ENCODE data around the gene SLC16A4. TPM values are rescaled to one million over a fixed set of nuclear protein-coding genes. Genes with fewer than 3 reads are reported as not detected.

Gene SLC16A4
- total and polyA plus RNA-seq, 4 donors: 11.5 to 23.2 (median 18.8) TPM

DNA sequence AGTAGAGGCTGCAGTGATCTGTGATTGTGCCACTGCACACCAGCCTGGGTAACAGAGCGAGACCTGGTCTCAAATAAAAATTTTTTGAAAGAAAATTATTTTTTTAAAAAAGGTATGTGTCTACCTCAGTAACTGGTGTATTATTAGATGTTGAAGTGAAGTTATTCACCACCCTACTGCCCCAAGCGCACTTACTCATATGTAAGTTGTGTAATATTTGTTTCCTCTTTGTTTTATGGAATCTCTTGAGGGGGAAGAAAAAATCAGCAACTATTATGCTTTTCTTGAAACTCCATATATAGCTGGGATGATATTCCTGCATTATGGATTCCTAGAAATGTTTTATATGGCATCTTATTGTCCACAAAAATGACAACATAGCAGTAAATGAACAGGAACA lies 30.4 kb downstream of the SLC16A4 start:
- no peaks in the 10 kb centered on the region for H3K36me3 ChIP-seq (ENCODE audit: control insufficient read depth in 1 of 2, insufficient read depth in 2 of 2, low read length in 1 of 2)
- 94 to 99% methylated on average over 2 of the region's 2 CpGs for WGBS, 2 donors
- intact Hi-C loops (cut with DNase I): no loop called here
- H3K27ac ChIP-seq (ENCODE audit: low read depth in 1 of 2, low read length in 2 of 2): no peak overlapping the region
- H3K4me1 ChIP-seq (ENCODE audit: control insufficient read depth in 1 of 2, insufficient read depth in 2 of 2, low read length in 2 of 2): peaks cover 0 to 2% of the 10 kb centered on the region in 2 donors
- no peaks in the 10 kb centered on the region for H3K27me3 ChIP-seq (ENCODE audit: control insufficient read depth in 1 of 2, insufficient read depth in 2 of 2, low read length in 1 of 2)
- H3K4me3 ChIP-seq (ENCODE audit: low read length in 2 of 2): no peak overlapping the region
- H3K9me3 ChIP-seq (ENCODE audit: control insufficient read depth, low read length): no peaks in the 10 kb centered on the region
- ATAC-seq (ENCODE audit: low FRiP score) (no peak), DNase-seq (no peak)

DNA sequence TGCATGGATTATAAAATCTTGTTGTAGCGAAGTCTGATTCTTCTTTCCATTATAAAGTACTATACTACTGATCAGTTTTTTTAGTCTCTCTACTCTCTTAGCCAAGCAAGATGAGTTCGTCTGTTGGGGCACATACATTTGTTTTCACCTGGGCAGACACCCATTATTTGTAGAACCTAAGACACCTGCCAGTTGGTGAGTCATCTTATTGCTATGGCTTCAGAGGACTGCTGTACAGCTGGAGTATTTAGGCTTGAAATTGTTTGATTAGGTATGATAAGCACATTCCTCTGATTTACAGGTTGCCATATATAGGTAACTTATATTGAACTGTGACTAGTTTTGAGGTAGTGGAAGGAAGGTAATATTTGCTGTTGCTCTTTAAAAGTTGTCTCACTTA lies 34.4 kb downstream of the SLC16A4 start:
- 54 to 57% methylated on average over 2 of the region's 2 CpGs for WGBS, 2 donors

GRCh38 chr1:110355321-110355720 lies 35.5 kb downstream of the SLC16A4 start:
- H3K27me3 ChIP-seq (ENCODE audit: control insufficient read depth in 1 of 2, insufficient read depth in 2 of 2, low read length in 1 of 2): no peaks in the 10 kb centered on the region
- WGBS, 2 donors: 23 to 28% methylated on average over 1 of the region's 1 CpG

More for the DNA sequence above, 34.4 kb downstream of the SLC16A4 start:
- intact Hi-C loops (cut with DNase I): no loop called here
- H3K27me3 ChIP-seq (ENCODE audit: control insufficient read depth in 1 of 2, insufficient read depth in 2 of 2, low read length in 1 of 2): no peaks in the 10 kb centered on the region
- no peaks in the 10 kb centered on the region for H3K36me3 ChIP-seq (ENCODE audit: control insufficient read depth in 1 of 2, insufficient read depth in 2 of 2, low read length in 1 of 2)
- no peak overlapping the region for H3K27ac ChIP-seq (ENCODE audit: low read depth in 1 of 2, low read length in 2 of 2)
- ATAC-seq (ENCODE audit: low FRiP score) (no peak), DNase-seq (no peak)
- no peaks in the 10 kb centered on the region for H3K9me3 ChIP-seq (ENCODE audit: control insufficient read depth, low read length)
- peaks cover 0 to 2% of the 10 kb centered on the region in 2 donors for H3K4me1 ChIP-seq (ENCODE audit: control insufficient read depth in 1 of 2, insufficient read depth in 2 of 2, low read length in 2 of 2)
- no peak overlapping the region for H3K4me3 ChIP-seq (ENCODE audit: low read length in 2 of 2)

DNA sequence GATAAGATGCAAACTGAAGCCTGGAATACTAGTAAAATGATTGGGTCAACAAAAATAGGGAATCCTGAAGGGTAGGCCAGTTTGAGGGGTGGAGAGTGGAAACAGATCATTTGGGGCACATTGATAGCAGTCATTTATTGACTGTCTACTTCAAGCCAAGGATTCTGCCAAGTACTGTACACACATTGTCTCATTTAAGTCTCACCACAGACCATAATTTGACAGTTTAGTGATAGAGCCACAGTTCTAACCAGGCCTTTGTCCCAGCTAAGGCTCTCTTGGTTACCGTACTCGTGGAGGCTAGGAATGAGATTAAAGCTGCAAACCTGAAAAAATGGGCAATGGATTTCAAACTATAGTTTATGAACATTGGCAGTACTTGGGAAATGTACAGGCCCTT lies 40.5 kb downstream of the SLC16A4 start:
- no peaks in the 10 kb centered on the region for H3K27me3 ChIP-seq (ENCODE audit: control insufficient read depth in 1 of 2, insufficient read depth in 2 of 2, low read length in 1 of 2)
- intact Hi-C loops (cut with DNase I): no loop called here
- DNase-seq (no peak), ATAC-seq (ENCODE audit: low FRiP score) (no peak)
- H3K4me3 ChIP-seq (ENCODE audit: low read length in 2 of 2): no peak overlapping the region
- 83 to 91% methylated on average over 2 of the region's 2 CpGs for WGBS, 2 donors
- H3K4me1 ChIP-seq (ENCODE audit: control insufficient read depth in 1 of 2, insufficient read depth in 2 of 2, low read length in 2 of 2): peaks cover 2 to 11% of the 10 kb centered on the region in 2 donors
- peaks cover 0 to 2% of the 10 kb centered on the region in 2 donors for H3K36me3 ChIP-seq (ENCODE audit: control insufficient read depth in 1 of 2, insufficient read depth in 2 of 2, low read length in 1 of 2)
- H3K27ac ChIP-seq (ENCODE audit: low read depth in 1 of 2, low read length in 2 of 2): no peak overlapping the region
- no peaks in the 10 kb centered on the region for H3K9me3 ChIP-seq (ENCODE audit: control insufficient read depth, low read length)

More at GRCh38 chr1:110355321-110355720, 35.5 kb downstream of the SLC16A4 start:
- DNase-seq: no peak
- no peaks in the 10 kb centered on the region for H3K36me3 ChIP-seq (ENCODE audit: control insufficient read depth in 1 of 2, insufficient read depth in 2 of 2, low read length in 1 of 2)
- ATAC-seq (ENCODE audit: low FRiP score): no peak
- H3K9me3 ChIP-seq (ENCODE audit: control insufficient read depth, low read length): no peaks in the 10 kb centered on the region
- H3K27ac ChIP-seq (ENCODE audit: low read depth in 1 of 2, low read length in 2 of 2): no peak overlapping the region
- peaks cover 0 to 7% of the 10 kb centered on the region in 2 donors for H3K4me1 ChIP-seq (ENCODE audit: control insufficient read depth in 1 of 2, insufficient read depth in 2 of 2, low read length in 2 of 2)
- H3K4me3 ChIP-seq (ENCODE audit: low read length in 2 of 2): no peak overlapping the region
- intact Hi-C loops (cut with DNase I): no loop called here

- Histone ChIP-seq H3K4me1 (ENCODE audit: control insufficient read depth in 1 of 2, insufficient read depth in 2 of 2, low read length in 2 of 2) (peaks cover 3 to 11% of the 10 kb centered on the region in 2 donors), H3K9me3 (ENCODE audit: control insufficient read depth, low read length) (no peaks in the 10 kb centered on the region), H3K27ac (ENCODE audit: low read depth in 1 of 2, low read length in 2 of 2) (no peak overlapping the region), H3K36me3 (ENCODE audit: control insufficient read depth in 1 of 2, insufficient read depth in 2 of 2, low read length in 1 of 2) (peaks cover 0 to 2% of the 10 kb centered on the region in 2 donors), H3K27me3 (ENCODE audit: control insufficient read depth in 1 of 2, insufficient read depth in 2 of 2, low read length in 1 of 2) (no peaks in the 10 kb centered on the region), H3K4me3 (ENCODE audit: low read length in 2 of 2) (no peak overlapping the region)
- intact Hi-C loops (cut with DNase I): no loop called here
- DNase-seq (no peak), ATAC-seq (ENCODE audit: low FRiP score) (no peak)
These were observed 42.1 kb downstream of the SLC16A4 start for GRCh38 chr1:110348771-110349170.

- H3K36me3 ChIP-seq (ENCODE audit: control insufficient read depth in 1 of 2, insufficient read depth in 2 of 2, low read length in 1 of 2): peaks cover 0 to 2% of the 10 kb centered on the region in 2 donors
- WGBS, 2 donors: 24 to 29% methylated on average over 2 of the region's 2 CpGs
- peaks cover 3 to 11% of the 10 kb centered on the region in 2 donors for H3K4me1 ChIP-seq (ENCODE audit: control insufficient read depth in 1 of 2, insufficient read depth in 2 of 2, low read length in 2 of 2)
- no peak for DNase-seq
- H3K27me3 ChIP-seq (ENCODE audit: control insufficient read depth in 1 of 2, insufficient read depth in 2 of 2, low read length in 1 of 2): no peaks in the 10 kb centered on the region
- no peak overlapping the region for H3K27ac ChIP-seq (ENCODE audit: low read depth in 1 of 2, low read length in 2 of 2)
- H3K9me3 ChIP-seq (ENCODE audit: control insufficient read depth, low read length): no peaks in the 10 kb centered on the region
- H3K4me3 ChIP-seq (ENCODE audit: low read length in 2 of 2): no peak overlapping the region
- intact Hi-C loops (cut with DNase I): no loop called here
- no peak for ATAC-seq (ENCODE audit: low FRiP score)
These were observed 42.8 kb downstream of the SLC16A4 start for GRCh38 chr1:110348050-110348449.

- Histone ChIP-seq H3K36me3 (ENCODE audit: control insufficient read depth in 1 of 2, insufficient read depth in 2 of 2, low read length in 1 of 2) (peaks cover 0 to 2% of the 10 kb centered on the region in 2 donors), H3K27me3 (ENCODE audit: control insufficient read depth in 1 of 2, insufficient read depth in 2 of 2, low read length in 1 of 2) (no peaks in the 10 kb centered on the region), H3K27ac (ENCODE audit: low read depth in 1 of 2, low read length in 2 of 2) (no peak overlapping the region), H3K4me3 (ENCODE audit: low read length in 2 of 2) (no peak overlapping the region), H3K4me1 (ENCODE audit: control insufficient read depth in 1 of 2, insufficient read depth in 2 of 2, low read length in 2 of 2) (peaks cover 3 to 11% of the 10 kb centered on the region in 2 donors), H3K9me3 (ENCODE audit: control insufficient read depth, low read length) (no peaks in the 10 kb centered on the region)
- WGBS, 2 donors: 59 to 63% methylated on average over 14 of the region's 14 CpGs
- intact Hi-C loops (cut with DNase I): no loop called here
- DNase-seq (no peak), ATAC-seq (ENCODE audit: low FRiP score) (no peak)
These were observed 43.5 kb downstream of the SLC16A4 start for GRCh38 chr1:110347182-110347893.

DNA sequence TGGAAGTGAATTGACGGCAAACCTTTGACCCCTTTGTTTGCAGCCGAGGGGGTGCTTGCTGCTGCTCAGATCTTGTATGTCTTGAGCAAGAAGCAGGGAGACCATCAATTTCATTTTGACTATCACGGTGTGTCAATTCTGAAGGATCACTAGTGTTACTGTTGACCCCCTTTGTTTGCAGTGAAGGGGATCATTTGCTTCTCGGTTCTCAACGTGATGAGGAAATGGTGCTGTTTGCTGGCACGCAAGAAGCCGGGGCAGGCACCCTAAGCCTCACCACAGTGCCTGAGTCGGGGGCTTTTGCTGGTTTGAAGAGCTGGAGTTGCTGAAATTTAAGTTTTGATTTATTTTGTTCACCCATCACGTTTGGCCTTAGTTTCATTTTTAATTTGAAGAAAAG lies 44.1 kb downstream of the SLC16A4 start:
- intact Hi-C loops (cut with DNase I): no loop called here
- Histone ChIP-seq H3K9me3 (ENCODE audit: control insufficient read depth, low read length) (no peaks in the 10 kb centered on the region), H3K4me3 (ENCODE audit: low read length in 2 of 2) (no peak overlapping the region), H3K4me1 (ENCODE audit: control insufficient read depth in 1 of 2, insufficient read depth in 2 of 2, low read length in 2 of 2) (peaks cover 3 to 11% of the 10 kb centered on the region in 2 donors), H3K27me3 (ENCODE audit: control insufficient read depth in 1 of 2, insufficient read depth in 2 of 2, low read length in 1 of 2) (no peaks in the 10 kb centered on the region), H3K36me3 (ENCODE audit: control insufficient read depth in 1 of 2, insufficient read depth in 2 of 2, low read length in 1 of 2) (peaks cover 0 to 2% of the 10 kb centered on the region in 2 donors), H3K27ac (ENCODE audit: low read depth in 1 of 2, low read length in 2 of 2) (no peak overlapping the region)
- ATAC-seq (ENCODE audit: low FRiP score) (no peak), DNase-seq (no peak)
- 52 to 56% methylated on average over 9 of the region's 9 CpGs for WGBS, 2 donors

- no peak for ATAC-seq (ENCODE audit: low FRiP score)
- Histone ChIP-seq H3K36me3 (ENCODE audit: control insufficient read depth in 1 of 2, insufficient read depth in 2 of 2, low read length in 1 of 2) (peaks cover 0 to 2% of the 10 kb centered on the region in 2 donors), H3K27me3 (ENCODE audit: control insufficient read depth in 1 of 2, insufficient read depth in 2 of 2, low read length in 1 of 2) (no peaks in the 10 kb centered on the region), H3K9me3 (ENCODE audit: control insufficient read depth, low read length) (no peaks in the 10 kb centered on the region), H3K4me1 (ENCODE audit: control insufficient read depth in 1 of 2, insufficient read depth in 2 of 2, low read length in 2 of 2) (peaks cover 5 to 7% of the 10 kb centered on the region in 2 donors), H3K4me3 (ENCODE audit: low read length in 2 of 2) (no peak overlapping the region), H3K27ac (ENCODE audit: low read depth in 1 of 2, low read length in 2 of 2) (no peak overlapping the region)
- no peak for DNase-seq
- intact Hi-C loops (cut with DNase I): no loop called here
- 64 to 65% methylated on average over 3 of the region's 3 CpGs for WGBS, 2 donors
These were observed 45.3 kb downstream of the SLC16A4 start for GRCh38 chr1:110345480-110345879.
